ENCODE results near the gene INSYN2A.

INSYN2A gene

GRCh38 chr10:127195041-127195506 is 1.3 kb downstream of the INSYN2A start:
- no peak for DNase-seq

DNA sequence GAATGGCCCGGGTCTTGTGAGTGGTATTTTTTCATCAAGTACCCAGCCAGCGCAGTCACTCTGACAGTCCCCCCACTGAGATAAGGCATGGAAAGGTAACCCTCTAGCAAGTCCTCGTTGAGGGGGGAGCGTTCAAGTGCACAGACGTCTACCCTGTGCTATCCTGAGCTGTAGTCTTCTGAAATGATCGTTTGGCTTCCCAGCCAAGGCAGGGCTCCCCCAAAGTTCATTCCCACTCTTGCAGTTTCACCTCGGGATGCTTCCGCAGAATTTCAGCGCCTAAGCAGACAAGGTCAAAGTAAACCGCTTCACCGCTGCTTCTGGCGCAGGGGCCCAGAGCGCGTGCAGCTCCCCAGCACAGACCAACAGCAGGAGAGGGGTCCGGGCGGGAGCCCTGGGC is 1.8 kb downstream of the INSYN2A start:
- DNase-seq = no peak

DNA sequence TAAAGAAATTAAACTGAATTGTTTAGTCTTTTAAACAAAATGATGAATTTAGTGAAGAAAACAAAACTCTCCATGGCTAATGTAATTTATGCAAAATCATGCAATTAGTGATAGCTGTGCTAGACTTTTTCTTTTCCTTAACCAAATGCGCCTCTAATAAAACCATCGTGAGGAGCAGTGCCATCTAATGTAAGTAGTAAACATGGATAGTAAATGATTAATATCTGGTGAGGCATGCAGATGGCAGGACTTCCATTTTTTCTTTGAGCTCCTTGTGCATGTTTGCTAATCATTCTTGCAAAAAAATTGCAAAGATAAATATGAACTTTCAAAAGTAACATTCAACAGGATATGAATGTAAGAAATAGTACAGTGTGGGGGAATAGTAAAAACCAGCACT is 2.3 kb downstream of the INSYN2A start:
- no peak for DNase-seq

DNA sequence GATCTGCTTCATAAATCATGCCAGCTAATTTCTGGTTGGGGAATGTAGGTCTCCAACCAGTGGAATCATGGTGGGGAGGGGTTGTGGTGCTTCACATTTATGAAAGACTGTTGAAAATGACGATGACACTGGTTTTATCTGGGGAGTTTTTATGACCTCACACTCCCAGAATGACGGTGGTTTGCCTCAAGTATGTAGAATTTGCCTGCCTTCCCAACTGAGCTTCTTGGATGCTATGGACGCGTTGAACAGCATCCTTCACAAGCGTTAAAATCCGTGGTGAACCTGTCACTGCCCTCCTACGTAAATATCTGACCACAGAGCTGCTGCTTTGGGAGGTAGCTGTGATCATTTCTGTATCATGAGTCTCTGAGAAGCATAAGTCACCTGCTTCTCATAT is 3.3 kb downstream of the INSYN2A start:
- no peak for DNase-seq

DNA sequence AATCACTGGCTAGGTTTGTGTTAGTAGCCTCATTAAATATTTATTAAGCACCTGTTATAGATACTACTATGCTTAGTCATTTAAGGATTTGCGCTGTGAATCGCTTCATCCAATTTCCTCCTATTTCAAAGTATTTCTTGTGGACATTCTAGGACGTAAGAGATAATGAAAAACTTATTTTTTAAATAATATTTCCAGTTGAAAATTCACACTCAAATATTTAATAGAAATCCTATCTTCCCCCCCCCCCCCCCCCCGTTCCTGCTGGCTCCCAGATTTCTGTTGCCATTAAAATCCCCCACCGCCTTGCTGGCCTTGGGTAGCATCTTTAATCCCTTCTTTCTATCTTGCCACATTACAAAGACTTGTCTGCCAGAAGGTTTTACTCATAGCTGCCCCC is 6.0 kb downstream of the INSYN2A start:
- DNase-seq = no peak

DNA sequence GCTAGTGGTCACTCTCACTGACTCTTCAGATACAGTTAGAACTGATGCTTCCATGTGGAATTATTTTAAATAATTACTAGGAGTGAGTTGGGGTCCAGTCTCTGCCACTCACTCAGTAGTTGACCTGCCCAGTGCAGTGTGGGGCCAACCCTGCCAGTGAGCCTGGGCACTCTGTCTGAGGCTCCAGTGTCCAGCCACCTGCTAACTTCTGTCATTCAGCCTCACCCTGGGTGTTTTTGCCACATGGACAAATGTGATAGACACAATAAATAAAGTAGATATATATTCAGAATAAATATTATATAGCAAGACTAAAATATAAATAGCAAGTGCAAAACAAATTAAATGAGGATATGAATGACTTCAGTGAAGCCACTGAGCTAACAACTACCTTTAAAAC is 7.2 kb downstream of the INSYN2A start:
- DNase-seq = no peak

DNA sequence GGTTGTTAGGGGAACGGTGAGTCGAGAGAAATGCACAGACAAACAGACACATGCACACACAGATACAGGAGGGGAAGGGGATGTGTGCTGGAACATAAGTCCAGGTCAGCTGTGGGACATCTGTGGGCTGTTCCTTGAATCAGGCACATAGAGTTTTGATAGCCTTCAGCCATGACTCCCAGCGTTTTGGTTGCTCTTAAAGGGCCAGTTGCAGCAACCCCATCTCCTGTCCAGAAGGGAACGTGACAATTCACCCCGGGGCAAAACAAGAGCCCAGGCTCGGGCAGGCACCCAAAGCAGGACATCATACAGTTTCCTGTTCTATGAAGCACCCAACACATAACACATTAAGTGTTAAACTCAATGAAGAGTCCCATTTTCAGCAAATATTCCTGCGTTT is 9.6 kb downstream of the INSYN2A start:
- DNase-seq = no peak

GRCh38 chr10:127184582-127184981 is 11.8 kb downstream of the INSYN2A start:
- DNase-seq = no peak

- DNase-seq = no peak
Observed at GRCh38 chr10:127182161-127182560, 14.2 kb downstream of the INSYN2A start.

- DNase-seq = no peak
Observed at GRCh38 chr10:127179612-127180250, 16.7 kb downstream of the INSYN2A start.

DNA sequence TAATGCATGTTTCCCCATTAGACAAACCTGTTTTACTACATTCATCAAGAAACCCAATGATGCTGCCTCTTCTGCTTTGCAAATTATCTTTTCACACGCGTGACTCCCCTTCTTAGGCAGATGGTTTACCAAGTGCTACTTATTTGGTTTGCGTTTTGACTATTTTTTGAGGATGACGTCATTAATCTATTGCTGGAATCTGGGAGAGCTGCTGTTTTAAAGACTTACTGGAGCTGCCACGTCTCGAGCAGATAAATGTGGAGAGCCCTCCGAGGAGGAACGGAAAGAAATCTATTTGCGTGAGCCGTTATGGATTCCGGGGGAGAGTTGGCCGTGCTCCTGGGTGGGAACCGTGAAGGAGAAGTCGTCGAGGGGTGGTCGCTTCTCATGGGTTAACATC is 19.7 kb downstream of the INSYN2A start:
- DNase-seq = no peak

DNA sequence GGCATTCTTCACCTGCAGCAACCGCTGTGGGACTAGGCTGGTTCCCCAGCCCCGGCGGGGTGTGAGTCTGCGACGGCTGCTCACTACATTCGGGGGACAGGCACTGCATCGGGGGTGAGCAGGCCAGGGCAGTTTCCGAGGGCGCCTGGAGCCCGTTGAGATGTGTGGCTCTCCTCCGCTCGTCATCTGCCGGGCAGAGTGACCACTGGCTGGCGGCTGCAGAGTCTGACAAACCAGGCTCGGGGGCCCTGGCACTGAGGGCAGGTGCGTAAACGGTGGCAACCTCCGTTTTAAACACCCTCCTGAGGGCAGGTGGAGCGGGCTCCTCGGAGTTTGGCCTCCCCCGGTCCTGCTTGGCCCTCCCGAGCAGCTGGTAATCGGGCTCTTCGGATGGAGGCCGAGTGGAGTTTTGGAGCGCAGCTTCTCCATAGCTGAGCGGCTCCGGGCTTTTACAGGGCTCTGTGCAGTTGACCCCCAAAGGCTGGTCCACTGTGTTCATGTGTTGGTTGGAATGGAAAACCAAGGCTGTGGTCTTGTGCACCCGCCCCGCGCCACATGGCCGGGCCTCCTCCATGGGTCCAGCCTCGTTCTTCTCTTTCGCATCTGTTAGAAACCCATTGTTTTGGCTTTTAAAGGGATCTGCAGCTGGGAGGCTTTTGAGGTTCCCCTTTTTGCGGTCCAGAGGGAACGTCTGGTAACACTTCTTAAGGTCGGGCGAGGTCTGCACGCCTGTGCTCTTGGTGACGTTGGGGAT is 20.9 kb downstream of the INSYN2A start:
- DNase-seq = no peak

DNA sequence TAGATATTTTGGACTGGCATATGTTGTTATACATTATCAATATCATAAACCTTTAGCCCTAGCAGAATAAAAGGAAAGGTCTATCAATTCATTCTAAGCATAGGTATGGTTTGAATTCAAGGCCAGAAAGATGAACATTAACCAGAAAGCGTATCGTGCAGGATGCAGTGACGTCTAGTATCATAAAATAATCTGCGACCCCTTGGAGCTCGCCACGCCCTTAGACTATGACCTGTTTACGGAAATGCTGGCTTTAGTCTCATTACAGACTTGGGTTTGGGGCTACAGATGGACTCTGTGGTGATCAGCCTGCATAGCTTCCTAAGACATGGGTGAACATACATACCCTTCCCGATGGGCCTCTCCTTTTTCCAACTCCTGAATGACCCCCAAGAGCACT is 21.5 kb downstream of the INSYN2A start:
- DNase-seq = no peak

- no peak for DNase-seq
Observed at GRCh38 chr10:127168261-127168660, 28.1 kb downstream of the INSYN2A start.

GRCh38 chr10:127162841-127163240 is 33.5 kb downstream of the INSYN2A start:
- no peak for DNase-seq

DNA sequence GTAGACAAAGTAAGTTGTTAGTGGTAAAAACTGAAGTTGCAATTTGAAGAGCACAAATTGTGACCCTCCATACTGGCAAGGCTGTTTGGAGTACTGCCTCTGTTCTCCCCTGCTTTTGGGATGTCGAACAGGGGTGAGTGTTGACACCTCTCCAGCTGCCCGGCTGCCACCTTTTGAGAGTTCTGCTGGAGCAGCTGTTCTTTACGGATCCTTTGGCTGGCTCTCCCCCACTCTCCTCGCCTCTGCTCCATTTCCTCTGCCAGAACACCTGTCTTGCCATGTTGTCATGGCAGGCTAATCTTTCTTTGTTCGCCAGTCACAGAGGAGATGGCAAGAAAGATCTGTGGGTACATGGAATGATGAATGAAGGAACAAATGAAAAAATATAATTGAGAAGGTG is 34.9 kb downstream of the INSYN2A start:
- DNase-seq = no peak

DNA sequence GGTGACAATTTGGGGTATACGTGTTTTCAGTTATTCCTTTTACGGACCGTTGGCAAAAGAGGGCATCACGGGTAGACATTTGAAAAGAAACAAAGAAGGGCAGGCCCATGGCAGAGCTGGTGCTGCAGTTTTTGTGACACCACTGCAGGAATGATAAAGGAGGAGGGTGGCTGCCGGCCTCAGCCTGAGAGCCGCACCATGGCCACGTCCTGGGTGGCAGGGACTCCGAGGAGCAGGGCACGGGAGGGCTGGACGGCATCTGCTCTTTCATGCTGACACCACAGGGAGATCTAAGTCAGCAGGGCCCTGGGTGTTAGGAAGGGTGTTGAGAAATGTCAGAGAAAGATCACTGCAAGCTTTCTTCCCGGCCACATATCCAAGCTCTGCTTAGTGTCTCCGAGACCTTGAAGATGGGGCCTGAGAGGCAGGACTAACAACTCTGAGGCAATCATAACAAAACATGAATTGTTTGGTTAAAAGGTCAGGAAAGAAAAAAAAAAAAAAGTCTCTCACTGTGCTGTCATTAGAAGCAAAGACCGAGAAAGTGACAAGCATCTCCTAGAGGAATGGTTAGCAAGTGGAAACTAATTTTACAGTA is 36.6 kb downstream of the INSYN2A start:
- no peak for DNase-seq

- DNase-seq = no peak
Observed at GRCh38 chr10:127158662-127159061, 37.7 kb downstream of the INSYN2A start.

GRCh38 chr10:127157506-127158200 is 38.7 kb downstream of the INSYN2A start:
- DNase-seq = no peak

DNA sequence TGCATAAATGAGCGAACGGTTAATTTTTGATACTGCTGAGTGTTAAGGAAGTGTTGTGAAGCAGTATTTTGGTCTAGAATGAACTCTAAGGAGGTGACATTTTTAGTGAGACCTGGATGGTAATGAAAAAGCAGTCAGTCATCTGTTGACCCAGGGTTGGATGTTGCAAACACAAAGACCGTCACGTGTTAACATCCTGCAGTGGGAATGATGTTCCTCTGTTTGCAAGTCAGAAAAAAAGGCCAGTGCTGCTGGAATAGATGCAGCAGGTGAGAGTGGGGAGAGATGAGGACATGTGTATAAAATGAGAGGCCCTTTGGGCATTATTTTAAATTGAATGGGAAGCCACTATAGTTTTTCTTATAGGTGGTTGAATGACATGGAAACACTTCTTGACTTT is 39.3 kb downstream of the INSYN2A start:
- no peak for DNase-seq

GRCh38 chr10:127154831-127155620 is 41.4 kb downstream of the INSYN2A start:
- no peak for DNase-seq

DNA sequence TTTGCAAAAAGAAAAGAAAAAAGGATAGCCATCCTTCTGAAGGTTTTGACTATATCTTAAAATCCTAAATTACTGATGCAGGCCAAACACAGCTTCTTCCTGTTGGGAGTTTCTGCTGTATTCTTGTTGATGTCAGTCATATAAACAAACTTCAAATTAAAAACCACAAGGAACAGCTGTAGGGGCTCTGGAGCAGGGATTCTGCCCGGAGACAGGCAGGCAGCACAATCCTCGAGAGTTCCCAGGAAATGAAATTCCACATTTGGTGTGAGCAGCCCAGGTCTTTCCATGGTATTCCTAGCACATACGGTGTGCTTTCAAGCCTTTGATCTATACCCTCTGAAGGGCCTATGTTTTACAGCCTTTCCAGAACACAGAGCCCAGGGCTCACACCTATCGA is 43.2 kb downstream of the INSYN2A start:
- no peak for DNase-seq
